GM06990 (cell line): ENCODE results near the gene OR1J4.

ENCODE experiments used
- DNase-seq: peaks from one replicate; pipeline ENCODE4 v3.0.0-alpha.2; 2011; ENCODE audit not compliant: insufficient read length; ENCODE audit errors: extremely low read depth
- H3K27me3 ChIP-seq: replicated peaks from 2 replicates; pipeline ENCODE4 v1.6.0; 2011; ENCODE audit warnings: low read length; ENCODE audit not compliant: control insufficient read depth, insufficient read depth
- H3K36me3 ChIP-seq: 2 replicates; pipeline ENCODE4 v1.5.1; 2011; ENCODE audit warnings: low read length; ENCODE audit not compliant: control insufficient read depth, insufficient read depth
- H3K4me3 ChIP-seq: replicated peaks from 2 replicates; pipeline ENCODE4 v1.5.1; 2011; ENCODE audit warnings: low read depth, mild to moderate bottlenecking, control low read depth, low read length
- TF ChIP-seq, protein P1 (sequence below): IDR thresholded peaks from 2 replicates; pipeline ENCODE4 v1.5.1; 2011; ENCODE audit warnings: low read length, control low read depth, mild to moderate bottlenecking, inconsistent platforms; ENCODE audit not compliant: insufficient read depth, poor library complexity, severe bottlenecking

The OR1J4 gene, protein sequence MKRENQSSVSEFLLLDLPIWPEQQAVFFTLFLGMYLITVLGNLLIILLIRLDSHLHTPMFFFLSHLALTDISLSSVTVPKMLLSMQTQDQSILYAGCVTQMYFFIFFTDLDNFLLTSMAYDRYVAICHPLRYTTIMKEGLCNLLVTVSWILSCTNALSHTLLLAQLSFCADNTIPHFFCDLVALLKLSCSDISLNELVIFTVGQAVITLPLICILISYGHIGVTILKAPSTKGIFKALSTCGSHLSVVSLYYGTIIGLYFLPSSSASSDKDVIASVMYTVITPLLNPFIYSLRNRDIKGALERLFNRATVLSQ

DNA sequence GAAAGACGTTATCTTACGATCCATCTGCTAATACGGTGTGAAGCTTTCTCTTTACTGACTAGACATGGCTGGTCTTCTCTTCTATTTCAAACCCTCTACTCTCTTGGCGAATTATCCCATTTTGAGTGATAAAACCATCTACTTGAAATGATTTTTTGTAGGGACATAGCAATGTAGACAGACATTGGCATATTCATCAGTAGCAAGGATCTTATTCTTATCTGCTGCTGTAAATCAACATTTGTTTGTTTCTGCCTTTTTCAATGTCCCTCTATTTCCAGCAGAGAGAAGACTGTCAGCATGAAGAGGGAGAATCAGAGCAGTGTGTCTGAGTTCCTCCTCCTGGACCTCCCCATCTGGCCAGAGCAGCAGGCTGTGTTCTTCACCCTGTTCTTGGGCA is at the start of gene OR1J4:
TSS of gene OR1J4 (plus strand) at position 301 of the 400 bp plus-strand sequence. CDS start at position 301, 0 bp downstream.
- Histone ChIP-seq H3K4me3 (no peak within 1 kb of the TSS), H3K36me3 (no peaks in the 10 kb centered on the region), H3K27me3 (no peaks in the 10 kb centered on the region)
- no peak for DNase-seq
- TF ChIP-seq, protein P1, sequence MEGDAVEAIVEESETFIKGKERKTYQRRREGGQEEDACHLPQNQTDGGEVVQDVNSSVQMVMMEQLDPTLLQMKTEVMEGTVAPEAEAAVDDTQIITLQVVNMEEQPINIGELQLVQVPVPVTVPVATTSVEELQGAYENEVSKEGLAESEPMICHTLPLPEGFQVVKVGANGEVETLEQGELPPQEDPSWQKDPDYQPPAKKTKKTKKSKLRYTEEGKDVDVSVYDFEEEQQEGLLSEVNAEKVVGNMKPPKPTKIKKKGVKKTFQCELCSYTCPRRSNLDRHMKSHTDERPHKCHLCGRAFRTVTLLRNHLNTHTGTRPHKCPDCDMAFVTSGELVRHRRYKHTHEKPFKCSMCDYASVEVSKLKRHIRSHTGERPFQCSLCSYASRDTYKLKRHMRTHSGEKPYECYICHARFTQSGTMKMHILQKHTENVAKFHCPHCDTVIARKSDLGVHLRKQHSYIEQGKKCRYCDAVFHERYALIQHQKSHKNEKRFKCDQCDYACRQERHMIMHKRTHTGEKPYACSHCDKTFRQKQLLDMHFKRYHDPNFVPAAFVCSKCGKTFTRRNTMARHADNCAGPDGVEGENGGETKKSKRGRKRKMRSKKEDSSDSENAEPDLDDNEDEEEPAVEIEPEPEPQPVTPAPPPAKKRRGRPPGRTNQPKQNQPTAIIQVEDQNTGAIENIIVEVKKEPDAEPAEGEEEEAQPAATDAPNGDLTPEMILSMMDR: no peak

DNA sequence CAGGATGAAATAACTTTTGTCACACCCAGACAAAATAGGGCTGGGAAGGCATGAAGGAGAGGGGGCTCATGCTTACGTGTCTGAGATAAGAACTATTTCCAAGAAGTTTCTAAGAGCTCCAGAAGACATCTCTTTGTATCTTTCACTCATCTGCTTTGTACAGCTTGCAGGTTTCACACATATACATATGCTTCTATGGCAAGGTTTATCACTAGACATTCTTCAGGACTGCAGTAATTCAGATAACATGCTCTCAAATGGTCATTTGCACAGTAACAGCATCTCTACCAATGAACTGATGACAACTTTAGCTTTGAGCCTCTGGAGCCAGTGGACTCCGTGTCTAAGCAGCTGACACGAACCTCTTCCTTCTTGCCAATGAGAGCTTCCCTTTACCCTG is 44.4 kb upstream of the OR1J4 start:
- Histone ChIP-seq H3K4me3 (no peak overlapping the region), H3K36me3 (no peaks in the 10 kb centered on the region), H3K27me3 (peaks cover 2% of the 10 kb centered on the region; the same call in 1 of the 2 replicates)
- TF ChIP-seq, protein P1: no peak
- no peak for DNase-seq

DNA sequence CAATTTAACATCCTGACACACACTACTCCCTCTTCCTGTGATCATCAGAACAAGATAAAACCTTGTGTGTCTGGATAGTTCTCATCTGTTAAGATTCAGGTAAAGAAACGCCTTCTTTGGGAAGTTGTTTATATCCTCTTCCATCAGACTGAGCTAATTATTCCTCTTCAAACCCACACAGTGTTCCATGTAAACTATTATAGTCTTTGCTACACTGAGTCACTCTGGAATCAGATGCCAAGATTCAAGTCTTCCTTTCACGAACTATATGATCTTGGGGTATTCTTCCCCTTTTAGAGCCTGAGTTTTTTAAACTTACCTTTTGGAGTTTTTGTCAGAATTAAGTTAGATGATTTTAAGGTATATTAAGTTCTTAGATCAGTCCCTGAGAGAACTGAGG is 43.2 kb upstream of the OR1J4 start:
- Histone ChIP-seq H3K27me3 (peaks cover 2% of the 10 kb centered on the region; the same call in 1 of the 2 replicates), H3K4me3 (no peak overlapping the region), H3K36me3 (no peaks in the 10 kb centered on the region)
- DNase-seq: no peak
- TF ChIP-seq, protein P1: no peak

DNA sequence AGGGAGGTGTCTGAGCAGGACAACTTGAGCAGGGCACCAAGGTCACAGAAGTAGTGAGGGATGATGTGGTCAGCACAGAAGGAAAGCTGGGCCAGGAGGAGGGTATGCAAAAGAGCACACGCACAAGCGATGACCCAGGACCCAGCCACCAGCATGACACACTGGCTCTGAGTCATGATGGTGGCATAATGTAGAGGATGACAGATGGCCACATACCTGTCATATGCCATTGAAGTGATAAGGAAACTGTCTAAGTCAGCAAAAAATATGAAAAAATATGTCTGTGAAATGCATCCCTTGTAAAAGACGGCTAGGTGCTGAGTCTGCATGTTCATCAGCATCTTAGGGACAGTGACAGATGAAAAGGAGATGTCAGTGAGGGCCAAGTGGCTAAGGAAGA is 41.6 kb upstream of the OR1J4 start:
- peaks cover 2% of the 10 kb centered on the region; the same call in 1 of the 2 replicates for H3K27me3 ChIP-seq
- TF ChIP-seq, protein P1: no peak
- no peak overlapping the region for H3K4me3 ChIP-seq
- DNase-seq: no peak
- H3K36me3 ChIP-seq: no peaks in the 10 kb centered on the region

DNA sequence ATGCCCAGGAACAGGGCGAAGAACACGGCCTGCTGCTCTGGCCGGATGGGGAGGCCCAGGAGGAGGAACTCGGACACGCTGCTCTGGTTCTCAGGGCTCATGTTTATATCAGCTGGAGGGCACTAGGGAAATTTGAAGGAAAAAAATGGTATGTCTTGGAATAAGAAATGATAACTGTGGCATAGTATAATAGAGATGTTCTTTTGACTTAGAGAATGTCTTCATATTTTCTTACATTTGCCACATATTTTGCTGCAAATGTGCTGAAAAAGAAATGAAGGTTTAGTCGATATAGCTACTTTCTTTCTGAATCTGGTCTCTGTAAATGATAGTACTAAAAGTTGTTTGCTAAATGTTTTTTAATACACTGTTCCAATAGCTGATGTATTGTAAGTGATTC is 41.1 kb upstream of the OR1J4 start, which contains the start of gene OR1J1:
TSS of gene OR1J1 (minus strand) at position 101 of the 400 bp plus-strand sequence. CDS start at position 101, 0 bp downstream.
- TF ChIP-seq, protein P1: no peak

More for the DNA sequence above, 41.1 kb upstream of the OR1J4 start, which contains the start of gene OR1J1:
- Histone ChIP-seq H3K27me3 (peaks cover 2% of the 10 kb centered on the region; the same call in 1 of the 2 replicates), H3K36me3 (no peaks in the 10 kb centered on the region), H3K4me3 (no peak within 1 kb of the TSS)
- DNase-seq: no peak
